ENCODE data around the gene APOA4. TPM values are rescaled to one million over a fixed set of nuclear protein-coding genes. Genes with fewer than 3 reads are reported as not detected.

APOA4 gene
- polyA plus RNA-seq, 3 donors, result not detected

- intact Hi-C loops (cut with micrococcal nuclease), result no loop called here
Measured at GRCh38 chr11:116800610-116801009, 22.5 kb downstream of the APOA4 start.

DNA sequence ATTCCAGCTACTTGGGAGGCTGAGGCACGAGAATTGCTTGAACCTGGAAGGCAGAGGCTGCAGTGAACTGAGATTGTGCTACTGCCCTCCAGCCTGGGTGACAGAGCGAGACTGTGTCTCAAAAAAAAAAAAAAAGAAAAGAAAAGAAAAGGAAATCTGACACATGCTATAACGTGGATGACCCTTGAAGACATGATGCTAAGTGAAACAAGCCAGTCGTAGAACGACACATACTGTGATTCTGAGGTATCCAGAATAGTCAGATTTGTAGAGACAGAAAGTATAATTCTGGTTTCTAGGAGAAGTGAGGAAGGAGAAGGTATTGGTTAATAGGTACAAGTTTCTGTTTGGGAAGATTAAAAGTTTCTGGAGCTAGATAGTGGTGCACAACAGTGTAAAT, 24.7 kb downstream of the APOA4 start:
- Mint-ChIP-seq H3K36me3 (no peaks in the 10 kb centered on the region), H3K9me3 (peaks cover 0 to 2% (median 0%) of the 10 kb centered on the region in 7 donors), H3K4me3 (peak overlapping the region in 1 of 2 donors; percentile 6), H3K27me3 (ENCODE audit: low read depth in 3 of 3) (peaks cover 0 to 6% (median 0%) of the 10 kb centered on the region in 3 donors), H3K27ac (no peak overlapping the region), H3K4me1 (peaks cover 2% of the 10 kb centered on the region)
- Histone ChIP-seq H3K79me2 (ENCODE audit: insufficient read depth, low read length) (no peaks in the 10 kb centered on the region), H3K27me3 (ENCODE audit: control insufficient read depth in 2 of 2, insufficient read depth in 2 of 2, low read length in 2 of 2) (no peaks in the 10 kb centered on the region), H3K4me1 (ENCODE audit: control insufficient read depth in 1 of 2, insufficient read depth in 2 of 2, low read length in 2 of 2) (no peaks in the 10 kb centered on the region), H3K36me3 (replicated peaks in 1 of 2; ENCODE audit: control insufficient read depth in 1 of 2, insufficient read depth in 2 of 2, low read length in 2 of 2) (no peaks in the 10 kb centered on the region), H3K27ac (ENCODE audit: low read depth in 1 of 2, low read length in 2 of 2) (no peak overlapping the region), H2AFZ (ENCODE audit: insufficient read depth, low read depth, low read length, poor library complexity, severe bottlenecking) (no peak overlapping the region), H3K9ac (ENCODE audit: insufficient read depth, low read length, poor library complexity, severe bottlenecking) (no peak overlapping the region), H3K4me2 (replicated peaks; ENCODE audit: extremely low read depth, low read length, poor library complexity, severe bottlenecking) (no peak overlapping the region), H3K4me3 (replicated peaks in 1 of 3; ENCODE audit: low read depth in 2 of 3, low read length in 3 of 3) (no peak overlapping the region), H3K9me3 (replicated peaks in 1 of 2; ENCODE audit: control insufficient read depth in 1 of 2, insufficient read depth in 1 of 2, low read length in 2 of 2) (no peaks in the 10 kb centered on the region), H4K20me1 (ENCODE audit: insufficient read depth, low read length) (no peaks in the 10 kb centered on the region)
- no peak for DNase-seq
- intact Hi-C loops (cut with micrococcal nuclease), result loop anchor here in 1 of 2 donors (5.0 kb wide), 1 partner anchor 309 kb away; no protein-coding TSS in a partner anchor
- no peak for TF ChIP-seq CTCF (IDR thresholded peaks at IDR 0.05)
- WGBS (ENCODE audit: insufficient coverage), result 84% methylated on average over 5 of the region's 5 CpGs

More at GRCh38 chr11:116800610-116801009, 22.5 kb downstream of the APOA4 start:
- Mint-ChIP-seq H3K36me3 (no peaks in the 10 kb centered on the region), H3K9me3 (peaks cover 0 to 2% (median 0%) of the 10 kb centered on the region in 7 donors), H3K27ac (no peak overlapping the region), H3K4me1 (no peaks in the 10 kb centered on the region), H3K27me3 (ENCODE audit: low read depth in 3 of 3) (peaks cover 0 to 6% (median 1%) of the 10 kb centered on the region in 3 donors), H3K4me3 (no peak overlapping the region)
- no peaks in the 10 kb centered on the region for H3K79me2 ChIP-seq (ENCODE audit: insufficient read depth, low read length)
- H3K4me3 ChIP-seq (replicated peaks in 1 of 3; ENCODE audit: low read depth in 2 of 3, low read length in 3 of 3), result no peak overlapping the region
- H3K27me3 ChIP-seq (ENCODE audit: control insufficient read depth in 2 of 2, insufficient read depth in 2 of 2, low read length in 2 of 2), result no peaks in the 10 kb centered on the region
- no peak overlapping the region for H3K27ac ChIP-seq (ENCODE audit: low read depth in 1 of 2, low read length in 2 of 2)
- no peak overlapping the region for H3K4me2 ChIP-seq (replicated peaks; ENCODE audit: extremely low read depth, low read length, poor library complexity, severe bottlenecking)
- no peak overlapping the region for H2AFZ ChIP-seq (ENCODE audit: insufficient read depth, low read depth, low read length, poor library complexity, severe bottlenecking)
- no peak overlapping the region for H3K9ac ChIP-seq (ENCODE audit: insufficient read depth, low read length, poor library complexity, severe bottlenecking)
- H3K9me3 ChIP-seq (replicated peaks in 1 of 2; ENCODE audit: control insufficient read depth in 1 of 2, insufficient read depth in 1 of 2, low read length in 2 of 2), result no peaks in the 10 kb centered on the region
- no peaks in the 10 kb centered on the region for H3K36me3 ChIP-seq (replicated peaks in 1 of 2; ENCODE audit: control insufficient read depth in 1 of 2, insufficient read depth in 2 of 2, low read length in 2 of 2)
- DNase-seq, result no peak
- no CpG with 5 or more reads among the region's 2 CpGs for WGBS (ENCODE audit: insufficient coverage)
- H3K4me1 ChIP-seq (ENCODE audit: control insufficient read depth in 1 of 2, insufficient read depth in 2 of 2, low read length in 2 of 2), result no peaks in the 10 kb centered on the region
- H4K20me1 ChIP-seq (ENCODE audit: insufficient read depth, low read length), result no peaks in the 10 kb centered on the region
- TF ChIP-seq CTCF (IDR thresholded peaks at IDR 0.05), result no peak

Data from CD14-positive monocyte (primary cell).